Endothelial cell of umbilical vein (primary cell): ENCODE results near the gene SYNE1. TPM values are rescaled to one million over a fixed set of nuclear protein-coding genes. Genes with fewer than 3 reads are reported as not detected.

ENCODE experiments used
- BruUV-seq: library from RNA; stranded (reverse); fragments of 400-500 nt; replicated peaks from 2 replicates; lab custom pipeline; 2021; lab: Mats Ljungman, UMichigan
- CTCF ChIA-PET: fragments of 300-600, 350-600 bp; sonication (Branson Sonifier 250); formaldehyde crosslinking; loops from one replicate; lab custom pipeline; 2021; ENCODE audit warnings: antibody characterized with exemption, inconsistent platforms; lab: Charles Lee
- POLR2A ChIA-PET: fragments of 300-600, 350-600 bp; sonication (Branson Sonifier 250); formaldehyde crosslinking; loops from one replicate; lab custom pipeline; 2021; ENCODE audit warnings: antibody characterized with exemption, inconsistent platforms; lab: Charles Lee
- DNase-seq: peaks from one replicate; pipeline ENCODE4 v3.0.0-alpha.2; 2011; ENCODE audit warnings: low read depth, low spot score
- FAIRE-seq: peaks from 2 replicates; lab custom pipeline; 2011; peaks lifted over from hg19 to GRCh38; lab: Jason Lieb, UNC
- H2AFZ ChIP-seq: 2 replicates; pipeline ENCODE4 v1.6.0; 2012; ENCODE audit warnings: low read depth, low read length, control low read depth, inconsistent platforms
- H3K27ac ChIP-seq: 2 replicates; pipeline ENCODE4 v1.5.1; 2011; ENCODE audit warnings: low read depth, mild to moderate bottlenecking, control low read depth, low read length, moderate library complexity; ENCODE audit not compliant: insufficient read depth
- H3K27me3 ChIP-seq, 2 experiments: 2 replicates each; pipeline versions ENCODE4 v1.6.0 to v1.6.1; 2011; ENCODE audit warnings: low read length in 2 of 2, mixed read lengths in 1 of 2; ENCODE audit not compliant: control insufficient read depth in 2 of 2, insufficient read depth in 2 of 2
- H3K36me3 ChIP-seq, 2 experiments: 2 replicates in 1 of 2; 3 replicates in 1 of 2; pipeline ENCODE4 v1.5.1; 2011; ENCODE audit warnings: low read length in 2 of 2, mild to moderate bottlenecking in 1 of 2, moderate library complexity in 1 of 2; ENCODE audit not compliant: control insufficient read depth in 2 of 2, insufficient read depth in 2 of 2; ENCODE audit errors: extremely low read depth in 1 of 2
- H3K4me1 ChIP-seq: 3 replicates; pipeline ENCODE4 v1.5.1; 2011; ENCODE audit warnings: mild to moderate bottlenecking, low read length; ENCODE audit not compliant: control insufficient read depth, insufficient read depth; ENCODE audit errors: extremely low read depth
- H3K4me2 ChIP-seq: 2 replicates; pipeline ENCODE4 v1.6.1; 2011; ENCODE audit warnings: low read length, control low read depth, mixed read lengths; ENCODE audit not compliant: insufficient read depth
- H3K4me3 ChIP-seq, 3 experiments: fragments of 200-600 bp in 1 of 3; sonication (generic), shearing (Covaris generic) in 1 of 3; replicated peaks in 1 of 3; 2 replicates each; pipeline ENCODE4 v1.5.1; 2011 to 2016; ENCODE audit warnings: control low read depth in 3 of 3, low read length in 3 of 3, mild to moderate bottlenecking in 2 of 3, inconsistent platforms in 1 of 3, low read depth in 1 of 3, moderate library complexity in 1 of 3; ENCODE audit not compliant: insufficient read depth in 1 of 3
- H3K79me2 ChIP-seq: 2 replicates; pipeline ENCODE4 v1.6.0; 2012; ENCODE audit warnings: low read length, inconsistent platforms; ENCODE audit not compliant: control insufficient read depth, insufficient read depth
- H3K9ac ChIP-seq: replicated peaks from 2 replicates; pipeline ENCODE3; 2011; ENCODE audit warnings: low read length, control low read depth; ENCODE audit not compliant: insufficient read depth; ENCODE audit errors: extremely low read depth
- H3K9me1 ChIP-seq: replicated peaks from 3 replicates; pipeline ENCODE4 v1.6.0; 2011; ENCODE audit warnings: mild to moderate bottlenecking, low read length; ENCODE audit not compliant: control insufficient read depth, insufficient read depth; ENCODE audit errors: extremely low read depth
- H3K9me3 ChIP-seq: replicated peaks from 2 replicates; pipeline ENCODE4 v1.5.1; 2012; ENCODE audit warnings: low read length, inconsistent platforms; ENCODE audit not compliant: control insufficient read depth, insufficient read depth
- H4K20me1 ChIP-seq: replicated peaks from 2 replicates; pipeline ENCODE3; 2011; ENCODE audit warnings: mild to moderate bottlenecking, low read length; ENCODE audit not compliant: control insufficient read depth, insufficient read depth; ENCODE audit errors: extremely low read depth
- CTCF ChIP-seq, 2 donors: IDR thresholded peaks; 1 replicate in 1 of 2; 2 replicates in 1 of 2; pipeline ENCODE4 v1.5.1; 2011; ENCODE audit warnings: low read length in 2 of 2, mild to moderate bottlenecking in 2 of 2, moderate library complexity in 2 of 2, control low read depth in 1 of 2, inconsistent platforms in 1 of 2, low read depth in 1 of 2; ENCODE audit not compliant: insufficient read depth in 1 of 2; ENCODE audit errors: extremely low read depth in 1 of 2
- EZH2 ChIP-seq: IDR thresholded peaks from 2 replicates; pipeline ENCODE4 v1.6.1; 2012; ENCODE audit warnings: borderline replicate concordance, low read depth, mild to moderate bottlenecking, moderate library complexity, low read length, inconsistent platforms; ENCODE audit not compliant: severe bottlenecking
- FOS ChIP-seq: IDR thresholded peaks from 2 replicates; pipeline ENCODE4 v1.6.1; 2011; ENCODE audit warnings: mild to moderate bottlenecking, low read length, moderate library complexity, borderline replicate concordance; ENCODE audit not compliant: insufficient read depth
- GATA2 ChIP-seq: IDR thresholded peaks from 2 replicates; pipeline ENCODE4 v1.7.0; 2011; ENCODE audit warnings: low read depth, mild to moderate bottlenecking, moderate library complexity, mixed read lengths, low read length; ENCODE audit not compliant: insufficient read length, insufficient read depth
- JUN ChIP-seq: IDR thresholded peaks from 2 replicates; pipeline ENCODE4 v1.6.1; 2011; ENCODE audit warnings: borderline replicate concordance, low read depth; ENCODE audit not compliant: insufficient read length, insufficient read depth
- MAX ChIP-seq: IDR thresholded peaks from 2 replicates; pipeline ENCODE4 v1.6.1; 2011; ENCODE audit not compliant: insufficient read depth, insufficient read length
- MYC ChIP-seq: IDR thresholded peaks from one replicate; pipeline ENCODE4 v1.6.1; 2011; ENCODE audit warnings: mild to moderate bottlenecking, low read depth, low read length
- POLR2A ChIP-seq: IDR thresholded peaks from 2 replicates; pipeline ENCODE4 v1.6.1; 2012; ENCODE audit warnings: low read depth, mild to moderate bottlenecking, control low read depth, low read length
- POLR2AphosphoS5 ChIP-seq: IDR thresholded peaks from 2 replicates; pipeline ENCODE4 v1.6.1; 2012; ENCODE audit warnings: low read depth, mild to moderate bottlenecking, control low read depth, low read length, moderate library complexity; ENCODE audit not compliant: insufficient read depth
- dilution Hi-C: fragments of 300-500 bp; cut with MboI; formaldehyde crosslinking; loops from one replicate; pipeline ENCODE4 v1.15.0; 2019; ENCODE audit warnings: low sequenced_read_pairs; ENCODE audit not compliant: extremely low pct_ligation_motif_present
- intact Hi-C: fragments of 100-400 bp; cut with micrococcal nuclease; formaldehyde crosslinking; loops from one replicate; pipeline ENCODE4 v1.10.0; 2022
- polyA plus RNA-seq, 4 experiments: library from polyadenylated mRNA; depleted of rRNA in 3 of 4; stranded (reverse) in 3 of 4; unstranded in 1 of 4; fragments of >200 nt; gene quantifications; 2 replicates each; pipeline versions ENCODE4 v1.2.1 to v1.2.3, GENCODE V29; 2011 to 2012; ENCODE audit warnings: missing spikeins in 1 of 4
- total RNA-seq: library from RNA; stranded (reverse); gene quantifications from 2 replicates; pipeline ENCODE4 v1.2.3, GENCODE V29; 2021

The SYNE1 gene
- total and polyA plus RNA-seq, 2 donors (not counting 3 experiments of a cell fraction or from before 2014, with no cell fraction given) = 26.5 to 52.3 TPM

GRCh38 chr6:152353440-152353839, 283.7 kb downstream of the SYNE1 start:
- Histone ChIP-seq H3K9me3 (no peaks in the 10 kb centered on the region), H3K79me2 (no peaks in the 10 kb centered on the region), H3K4me2 (no peak overlapping the region), H3K27me3 (no peaks in the 10 kb centered on the region), H3K4me3 (no peak overlapping the region), H3K27ac (no peak overlapping the region), H3K9ac (no peak overlapping the region), H3K9me1 (no peaks in the 10 kb centered on the region), H3K36me3 (no peaks in the 10 kb centered on the region), H3K4me1 (no peaks in the 10 kb centered on the region), H4K20me1 (no peaks in the 10 kb centered on the region), H2AFZ (no peak overlapping the region)
- BruUV-seq = no TSS peak
- intact Hi-C loops (no loop called here), dilution Hi-C loops (no loop called here)
- ChIA-PET POLR2A (no interaction called here), CTCF (interaction anchor here (3.3 kb wide), 1 partner anchor 15 kb away, joined by 15 read pairs; no protein-coding TSS in a partner anchor)
- DNase-seq (no peak), FAIRE-seq (no peak)
- TF ChIP-seq CTCF (IDR thresholded peaks at IDR 0.05; ENCODE audit: extremely low read depth in 1 of 2, insufficient read depth in 1 of 2, low read depth in 1 of 2, low read length in 2 of 2) = no peak
- no peak for TF ChIP-seq POLR2A
- no peak for TF ChIP-seq FOS
- no peak for TF ChIP-seq POLR2AphosphoS5

- Histone ChIP-seq H3K36me3 (no peaks in the 10 kb centered on the region), H3K4me2 (no peak overlapping the region), H3K27ac (no peak overlapping the region), H3K9me3 (no peaks in the 10 kb centered on the region), H3K27me3 (no peaks in the 10 kb centered on the region), H3K9ac (no peak overlapping the region), H3K9me1 (no peaks in the 10 kb centered on the region), H3K79me2 (no peaks in the 10 kb centered on the region), H2AFZ (no peak overlapping the region), H3K4me1 (no peaks in the 10 kb centered on the region), H3K4me3 (no peak overlapping the region), H4K20me1 (no peaks in the 10 kb centered on the region)
- no peak for FAIRE-seq
- intact Hi-C loops = no loop called here
- POLR2A ChIA-PET = no interaction called here
- BruUV-seq = no TSS peak
- dilution Hi-C loops = no loop called here
- CTCF ChIA-PET = interaction anchor here (0.9 to 3.3 kb wide), 3 partner anchors 9 to 51 kb away, joined by 3 to 22 read pairs (median 6); no protein-coding TSS in a partner anchor
- no peak for DNase-seq
- TF ChIP-seq JUN (no peak), POLR2AphosphoS5 (no peak), MAX (no peak), CTCF (IDR thresholded peaks at IDR 0.05; ENCODE audit: extremely low read depth in 1 of 2, insufficient read depth in 1 of 2, low read depth in 1 of 2, low read length in 2 of 2) (no peak), FOS (no peak), GATA2 (no peak), MYC (no peak), POLR2A (no peak), EZH2 (no peak)
Measured at GRCh38 chr6:152351742-152352141, 285.4 kb downstream of the SYNE1 start.
